A549 (cell line): ENCODE measurements around the gene CFAP58. TPM values are rescaled to one million over a fixed set of nuclear protein-coding genes. Genes with fewer than 3 reads are reported as not detected.

Source experiments
- ATAC-seq, 2 experiments: fragments of 200-7000 bp in 1 of 2; fragments of >200 bp in 1 of 2; cut with Nextera tagmentation in 1 of 2; cut with Tn5 transposase in 1 of 2; 3 replicates each; pipeline versions ENCODE4 v1.8.0 to v1.9.1; 2018 to 2020; ENCODE audit warnings: mild to moderate bottlenecking in 1 of 2, moderate library complexity in 1 of 2
- CTCF ChIA-PET: fragments of 300-600 bp; sonication (Branson Sonifier 250); formaldehyde crosslinking; extraction: SDS; loops from one replicate; lab custom pipeline; 2021; ENCODE audit warnings: antibody characterized with exemption, inconsistent platforms; lab: Yijun Ruan, JAX
- POLR2A ChIA-PET: fragments of 350-600 bp; formaldehyde crosslinking; extraction: SDS; loops from one replicate; lab custom pipeline; 2021; ENCODE audit warnings: antibody characterized with exemption, inconsistent platforms; lab: Yijun Ruan, JAX
- DNase-seq, 2 experiments: peaks; one replicate each; pipeline versions ENCODE4 v3.0.0 to v3.0.0-alpha.2; 2011 to 2016; ENCODE audit warnings: low read depth in 1 of 2, low spot score in 1 of 2
- FAIRE-seq: peaks from 2 replicates; lab custom pipeline; 2011; peaks lifted over from hg19 to GRCh38; lab: Jason Lieb, UNC
- H3K27ac ChIP-seq, 2 experiments: fragments of >200 bp; sonication (Bioruptor Twin); formaldehyde crosslinking; 3 replicates each; pipeline ENCODE4 v1.5.1; 2016 to 2017
- H3K4me1 ChIP-seq: fragments of >200 bp; sonication (Bioruptor Twin); formaldehyde crosslinking; 3 replicates; pipeline ENCODE4 v1.6.1; 2016
- H3K4me2 ChIP-seq: fragments of >200 bp; sonication (Bioruptor Twin); formaldehyde crosslinking; 3 replicates; pipeline ENCODE4 v1.6.1; 2016
- H3K4me3 ChIP-seq: fragments of >200 bp; sonication (Bioruptor Twin); formaldehyde crosslinking; 3 replicates; pipeline ENCODE4 v1.5.1; 2016
- H3K9me3 ChIP-seq: fragments of >200 bp; sonication (Bioruptor Twin); formaldehyde crosslinking; 3 replicates; pipeline ENCODE4 v1.6.1; 2016
- BHLHE40 ChIP-seq: IDR thresholded peaks from 2 replicates; pipeline ENCODE4 v1.6.1; 2012; ENCODE audit warnings: low read depth, low read length, inconsistent platforms
- CEBPB ChIP-seq, 2 experiments: fragments of >200 bp in 1 of 2; sonication (Bioruptor Twin) in 1 of 2; formaldehyde crosslinking in 1 of 2; IDR thresholded peaks; 2 replicates each; pipeline ENCODE4 v1.6.1; 2012 to 2016
- EHF ChIP-seq: fragments of 250-450 bp; sonication (Bioruptor Pico); IDR thresholded peaks from 2 replicates; pipeline ENCODE4 v1.5.0; 2020; ENCODE audit warnings: mild to moderate bottlenecking
- ELK1 ChIP-seq: fragments of 150-350 bp; IDR thresholded peaks from 2 replicates; pipeline ENCODE4 v1.6.1; 2014; ENCODE audit warnings: low read depth, mild to moderate bottlenecking, low read length
- HDAC2 ChIP-seq: fragments of 200-600 bp; sonication (generic); IDR thresholded peaks from 2 replicates; pipeline ENCODE4 v1.6.1; 2016
- HEYL ChIP-seq: fragments of 250-450 bp; sonication (Bioruptor Pico); IDR thresholded peaks from 2 replicates; pipeline ENCODE4 v1.8.0; 2021; ENCODE audit warnings: mild to moderate bottlenecking, moderate library complexity
- KDM1A ChIP-seq: fragments of 200-600 bp; sonication (generic); IDR thresholded peaks from 2 replicates; pipeline ENCODE4 v1.6.1; 2016; ENCODE audit warnings: low read depth, mild to moderate bottlenecking
- NFE2L2 ChIP-seq: fragments of 150-350 bp; conservative IDR thresholded peaks from 2 replicates; pipeline ENCODE4 v1.6.1; 2014; ENCODE audit warnings: low read length
- POLR2A ChIP-seq: IDR thresholded peaks from 2 replicates; pipeline ENCODE4 v1.6.1; 2012; ENCODE audit warnings: mild to moderate bottlenecking, low read length
- REST ChIP-seq: fragments of 200-600 bp; sonication (generic); IDR thresholded peaks from 2 replicates; pipeline ENCODE4 v1.6.1; 2016; ENCODE audit warnings: antibody characterized with exemption, mild to moderate bottlenecking, moderate library complexity
- RFX5 ChIP-seq: fragments of 450-650 bp; IDR thresholded peaks from 2 replicates; pipeline ENCODE4 v1.7.1; 2014; ENCODE audit warnings: antibody characterized with exemption, mild to moderate bottlenecking, moderate library complexity
- SMC3 ChIP-seq: fragments of >200 bp; sonication (Bioruptor Twin); formaldehyde crosslinking; IDR thresholded peaks from 3 replicates; pipeline ENCODE4 v1.6.1; 2018; ENCODE audit warnings: inconsistent platforms
- WGBS: methylation state at CpG from one replicate; pipeline ENCODE4 v1.1.6; 2017; ENCODE audit errors: missing lambda C conversion rate; 5-methylcytosine and 5-hydroxymethylcytosine counted together
- polyA plus RNA-seq, 4 experiments: library from polyadenylated mRNA; depleted of rRNA in 3 of 4; stranded (reverse); fragments of >200 nt; fragmentation: RNase III in 1 of 4; extraction: RNeasy Plus Mini Kit Qiagen cat#74134 plus additional on column Dnase treatment in 1 of 4; gene quantifications; 2 replicates in 3 of 4; 3 replicates in 1 of 4; pipeline ENCODE4 v1.2.3, GENCODE V29; 2011 to 2017

Gene CFAP58
- polyA plus RNA-seq, 2 of the 4 experiments (the other 2 are of a cell fraction): 0.22 to 0.25 TPM

GRCh38 chr10:104333728-104334373 lies 19.8 kb upstream of the CFAP58 start:
- DNase-seq (no peak), ATAC-seq (no peak)
- ChIA-PET CTCF (interaction anchor here (1.5 to 7.4 kb wide), 4 partner anchors 16 to 44 kb away, joined by 5 to 67 read pairs (median 9); no protein-coding TSS in a partner anchor), POLR2A (no interaction called here)
- no peak overlapping the region for H3K4me2 ChIP-seq
- no peak overlapping the region for H3K4me3 ChIP-seq
- H3K4me1 ChIP-seq: peaks cover 67% of the 10 kb centered on the region
- TF ChIP-seq EHF (CRISPR knock-in tag) (no peak), HEYL (CRISPR knock-in tag) (no peak), SMC3 (no peak), KDM1A (no peak), CEBPB (IDR thresholded peaks at IDR 0.05) (no peak), NFE2L2 (no peak), HDAC2 (no peak), POLR2A (no peak)
- TF ChIP-seq, all 56 proteins: peak for 0
- Histone ChIP-seq H3K9me3 (no peaks in the 10 kb centered on the region), H3K27ac (peak overlapping the region in 1 of 2 experiments; percentile 97; a peak in 3 of 6 replicates)
- FAIRE-seq: no peak
- WGBS: 91% methylated on average over 14 of the region's 15 CpGs

DNA sequence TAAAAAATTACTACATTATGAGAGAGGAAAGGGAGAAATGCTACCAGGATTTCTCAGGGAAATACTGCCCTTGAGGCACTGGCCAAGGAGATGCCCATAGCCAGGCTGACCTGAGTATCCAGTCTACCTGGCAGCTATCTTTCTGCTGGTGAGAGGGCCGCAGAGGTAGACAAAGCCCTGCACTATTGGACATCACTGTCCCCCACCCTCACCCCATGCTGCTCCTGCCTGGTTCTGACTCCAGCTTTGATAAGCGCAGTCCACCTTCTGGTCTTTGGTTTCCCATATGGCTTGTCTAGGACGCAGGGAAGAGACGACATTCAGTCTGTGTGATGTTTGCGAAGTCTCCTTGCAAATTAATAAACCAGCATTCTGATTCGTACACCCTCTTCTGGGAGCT lies 19.1 kb upstream of the CFAP58 start:
- DNase-seq: no peak

More for the DNA sequence above, 19.1 kb upstream of the CFAP58 start:
- ChIA-PET CTCF (interaction anchor here (1.1 to 7.4 kb wide), 6 partner anchors 12 to 45 kb away, joined by 3 to 67 read pairs (median 6); no protein-coding TSS in a partner anchor), POLR2A (no interaction called here)
- H3K4me2 ChIP-seq: no peak overlapping the region
- no peak overlapping the region for H3K4me3 ChIP-seq
- 98% methylated on average over 6 of the region's 6 CpGs for WGBS
- H3K9me3 ChIP-seq: no peaks in the 10 kb centered on the region
- TF ChIP-seq BHLHE40: no peak
- TF ChIP-seq RFX5: no peak
- TF ChIP-seq REST: no peak
- no peak for TF ChIP-seq ELK1
- FAIRE-seq: no peak
- peak overlapping the region in 1 of 2 experiments; percentile 93; a peak in 1 of 6 replicates for H3K27ac ChIP-seq
- ATAC-seq: no peak
- peaks cover 65% of the 10 kb centered on the region for H3K4me1 ChIP-seq
